ENCODE measurements around the gene HIVEP1.

- TF ChIP-seq CTCF (IDR thresholded peaks at IDR 0.05; ENCODE audit: low read depth, low read length) (no peak), EZH2phosphoT487 (IDR thresholded peaks at IDR 0.05; ENCODE audit: low read depth) (no peak)
Measured at GRCh38 chr6:12022481-12022880, 10.4 kb downstream of the HIVEP1 start.
